PC-9 (cell line): Measurements from ENCODE around the gene B4GALNT2. TPM values are rescaled to one million over a fixed set of nuclear protein-coding genes. Genes with fewer than 3 reads are reported as not detected.

Experiments used
- BruUV-seq: library from RNA; stranded (reverse); fragments of 400-500 nt; replicated peaks from 2 replicates; lab custom pipeline; 2021; lab: Mats Ljungman, UMichigan
- CTCF ChIA-PET: fragments of 300-600 bp; sonication (Branson Sonifier 250); formaldehyde crosslinking; loops from one replicate; lab custom pipeline; 2022; ENCODE audit warnings: antibody characterized with exemption; lab: Charles Lee
- POLR2A ChIA-PET: fragments of 300-600 bp; sonication (Branson Sonifier 250); formaldehyde crosslinking; loops from one replicate; lab custom pipeline; 2022; ENCODE audit warnings: antibody characterized with exemption; ENCODE audit not compliant: unreplicated experiment; lab: Charles Lee
- DNase-seq, 2 experiments: peaks; one replicate each; pipeline versions ENCODE4 v3.0.0 to v3.0.0-alpha.2; 2015 to 2022; ENCODE audit warnings: mixed read lengths in 1 of 2
- H2AFZ ChIP-seq: fragments of 200-600 bp; sonication (generic); 2 replicates; pipeline ENCODE4 v1.8.1; 2017; ENCODE audit warnings: antibody characterized with exemption
- H3F3A ChIP-seq: fragments of 200-600 bp; sonication (generic); 2 replicates; pipeline ENCODE4 v1.8.1; 2017; ENCODE audit warnings: antibody characterized with exemption, mild to moderate bottlenecking, low read depth; ENCODE audit not compliant: insufficient read depth
- H3K27ac ChIP-seq: fragments of 200-600 bp; sonication (generic); 2 replicates; pipeline ENCODE4 v1.6.1; 2016; ENCODE audit warnings: mixed run types
- H3K27me3 ChIP-seq: fragments of 200-600 bp; sonication (generic); 2 replicates; pipeline ENCODE4 v1.6.1; 2016; ENCODE audit warnings: low read depth, mixed run types; ENCODE audit not compliant: insufficient read depth
- H3K36me3 ChIP-seq: fragments of 200-600 bp; sonication (generic); 2 replicates; pipeline ENCODE4 v1.6.1; 2016; ENCODE audit warnings: low read depth, mixed run types
- H3K4me1 ChIP-seq: fragments of 200-600 bp; sonication (generic); replicated peaks from 2 replicates; pipeline ENCODE4 v1.6.1; 2016; ENCODE audit warnings: mixed run types; ENCODE audit not compliant: insufficient read depth
- H3K4me2 ChIP-seq: fragments of 200-600 bp; sonication (generic); 2 replicates; pipeline ENCODE4 v1.6.1; 2017; ENCODE audit warnings: mixed run types
- H3K4me3 ChIP-seq: fragments of 200-600 bp; sonication (generic); 2 replicates; pipeline ENCODE4 v1.6.1; 2016; ENCODE audit warnings: mixed run types
- H3K79me2 ChIP-seq: fragments of 200-600 bp; sonication (generic); 2 replicates; pipeline ENCODE4 v1.6.1; 2017; ENCODE audit warnings: low read depth, mixed run types
- H3K9me2 ChIP-seq: fragments of 200-600 bp; sonication (generic); 2 replicates; pipeline ENCODE4 v1.8.1; 2017; ENCODE audit warnings: mild to moderate bottlenecking; ENCODE audit not compliant: insufficient read depth
- H3K9me3 ChIP-seq: fragments of 200-600 bp; sonication (generic); 2 replicates; pipeline ENCODE4 v1.8.1; 2016; ENCODE audit warnings: low read depth; ENCODE audit not compliant: insufficient read depth
- H4K20me1 ChIP-seq: fragments of 200-600 bp; sonication (generic); 2 replicates; pipeline ENCODE4 v1.8.1; 2017; ENCODE audit not compliant: insufficient read depth
- CTCF ChIP-seq: fragments of 200-600 bp; sonication (generic); conservative IDR thresholded peaks from 2 replicates; pipeline ENCODE4 v1.6.1; 2017; ENCODE audit warnings: mixed run types, antibody characterized with exemption, mild to moderate bottlenecking, moderate library complexity
- EZH2 ChIP-seq: fragments of 200-600 bp; sonication (generic); IDR thresholded peaks from 2 replicates; pipeline ENCODE4 v1.8.0; 2017; ENCODE audit warnings: antibody characterized with exemption, low read depth
- intact Hi-C: fragments of 100-400 bp; cut with micrococcal nuclease; formaldehyde crosslinking; loops from one replicate; pipeline ENCODE4 v1.10.0; 2022; ENCODE audit not compliant: unreplicated experiment
- total RNA-seq: library from RNA; stranded (reverse); gene quantifications from 2 replicates; pipeline ENCODE4 v1.2.3, GENCODE V29; 2021

The B4GALNT2 gene
- total RNA-seq, 1 experiment from 2014 or later, result not detected

- no TSS peak for BruUV-seq
- Histone ChIP-seq H3K27me3 (no peaks in the 10 kb centered on the region), H3K79me2 (no peaks in the 10 kb centered on the region), H3K9me2 (no peaks in the 10 kb centered on the region), H3F3A (peaks cover 43% of the 10 kb centered on the region), H3K36me3 (no peaks in the 10 kb centered on the region), H3K4me3 (no peak overlapping the region), H3K4me2 (no peak overlapping the region), H2AFZ (no peak overlapping the region), H3K4me1 (peaks cover 57% of the 10 kb centered on the region), H3K9me3 (no peaks in the 10 kb centered on the region), H4K20me1 (no peaks in the 10 kb centered on the region), H3K27ac (no peak overlapping the region)
- TF ChIP-seq EZH2 (no peak), CTCF (no peak)
- CTCF ChIA-PET, result no interaction called here
- intact Hi-C loops, result no loop called here
- DNase-seq, result peak in 1 of 2 experiments; percentile 39
- POLR2A ChIA-PET, result no interaction called here
Observed at GRCh38 chr17:49110509-49110908, 22.1 kb upstream of the B4GALNT2 start.

GRCh38 chr17:49111934-49112333 is 20.6 kb upstream of the B4GALNT2 start:
- H3K36me3 ChIP-seq, result no peaks in the 10 kb centered on the region
- no peaks in the 10 kb centered on the region for H3K9me3 ChIP-seq
- no peaks in the 10 kb centered on the region for H3K79me2 ChIP-seq
- H4K20me1 ChIP-seq, result no peaks in the 10 kb centered on the region
- ChIA-PET POLR2A (interaction anchor here (0.6 to 0.8 kb wide), 2 partner anchors 10 to 29 kb away, joined by 3 to 4 read pairs; no protein-coding TSS in a partner anchor), CTCF (interaction anchor here (0.6 kb wide), 1 partner anchor 748 kb away, joined by 3 read pairs; no protein-coding TSS in a partner anchor)
- no peaks in the 10 kb centered on the region for H3K9me2 ChIP-seq
- no peak overlapping the region; the same call in 1 of the 2 replicates for H3K4me3 ChIP-seq
- peaks cover 29% of the 10 kb centered on the region for H3F3A ChIP-seq
- TF ChIP-seq EZH2 (no peak), CTCF (no peak)
- H2AFZ ChIP-seq, result peak overlapping the region; percentile 50
- H3K4me1 ChIP-seq, result peaks cover 44% of the 10 kb centered on the region
- intact Hi-C loops, result no loop called here
- H3K27ac ChIP-seq, result peak overlapping the region; percentile 89
- BruUV-seq, result no TSS peak
- DNase-seq, result peak in 1 of 2 experiments; percentile 88
- peak overlapping the region; percentile 61 for H3K4me2 ChIP-seq
- H3K27me3 ChIP-seq, result no peaks in the 10 kb centered on the region

GRCh38 chr17:49112936-49113335 is 19.6 kb upstream of the B4GALNT2 start:
- Histone ChIP-seq H3K9me2 (no peaks in the 10 kb centered on the region), H3K27me3 (no peaks in the 10 kb centered on the region), H3F3A (peaks cover 22% of the 10 kb centered on the region), H3K4me2 (no peak overlapping the region), H3K9me3 (no peaks in the 10 kb centered on the region), H3K36me3 (no peaks in the 10 kb centered on the region), H3K27ac (peak overlapping the region; percentile 89), H3K79me2 (no peaks in the 10 kb centered on the region), H3K4me3 (no peak overlapping the region), H2AFZ (no peak overlapping the region), H4K20me1 (no peaks in the 10 kb centered on the region), H3K4me1 (peaks cover 43% of the 10 kb centered on the region)
- no TSS peak for BruUV-seq
- ChIA-PET POLR2A (no interaction called here), CTCF (no interaction called here)
- intact Hi-C loops, result no loop called here
- TF ChIP-seq EZH2 (no peak), CTCF (no peak)
- no peak for DNase-seq
